HUES48 (cell line): ENCODE results near the gene MYO5A.
"Not testable (repeated sequence)": the region's sequence is repeated elsewhere in the genome, so short reads cannot be mapped to it uniquely, and the experiment has no call there.

Experiments used
- H3K27ac ChIP-seq: one replicate; pipeline ENCODE4 v1.7.0; 2013; ENCODE audit warnings: low read depth, low read length, inconsistent platforms
- H3K27me3 ChIP-seq: 2 replicates; pipeline ENCODE4 v1.6.1; 2013; ENCODE audit warnings: mild to moderate bottlenecking, low read length; ENCODE audit not compliant: control insufficient read depth, insufficient read depth
- H3K36me3 ChIP-seq: 2 replicates; pipeline ENCODE4 v1.6.1; 2013; ENCODE audit warnings: low read length; ENCODE audit not compliant: control insufficient read depth, insufficient read depth
- H3K4me1 ChIP-seq: 2 replicates; pipeline ENCODE4 v1.6.1; 2013; ENCODE audit warnings: mild to moderate bottlenecking, low read length; ENCODE audit not compliant: control insufficient read depth, insufficient read depth
- H3K4me3 ChIP-seq: 2 replicates; pipeline ENCODE4 v1.5.1; 2013; ENCODE audit warnings: mild to moderate bottlenecking, low read depth, low read length
- H3K9ac ChIP-seq: 2 replicates; pipeline ENCODE4 v1.6.1; 2013; ENCODE audit warnings: mild to moderate bottlenecking, low read depth, low read length, moderate library complexity
- H3K9me3 ChIP-seq: 2 replicates; pipeline ENCODE4 v1.6.1; 2013; ENCODE audit warnings: low read length; ENCODE audit not compliant: control insufficient read depth, insufficient read depth

MYO5A gene

GRCh38 chr15:52563501-52564060 is 34.9 kb upstream of the MYO5A start:
- peaks cover 14% of the 10 kb centered on the region; the same call in 1 of the 2 replicates for H3K4me1 ChIP-seq
- H3K27me3 ChIP-seq, result no peaks in the 10 kb centered on the region
- H3K27ac ChIP-seq, result no peak overlapping the region
- H3K36me3 ChIP-seq, result peaks cover 7% of the 10 kb centered on the region; the same call in 1 of the 2 replicates
- no peaks in the 10 kb centered on the region for H3K9me3 ChIP-seq
- no peak overlapping the region for H3K9ac ChIP-seq
- H3K4me3 ChIP-seq, result no peak overlapping the region

DNA sequence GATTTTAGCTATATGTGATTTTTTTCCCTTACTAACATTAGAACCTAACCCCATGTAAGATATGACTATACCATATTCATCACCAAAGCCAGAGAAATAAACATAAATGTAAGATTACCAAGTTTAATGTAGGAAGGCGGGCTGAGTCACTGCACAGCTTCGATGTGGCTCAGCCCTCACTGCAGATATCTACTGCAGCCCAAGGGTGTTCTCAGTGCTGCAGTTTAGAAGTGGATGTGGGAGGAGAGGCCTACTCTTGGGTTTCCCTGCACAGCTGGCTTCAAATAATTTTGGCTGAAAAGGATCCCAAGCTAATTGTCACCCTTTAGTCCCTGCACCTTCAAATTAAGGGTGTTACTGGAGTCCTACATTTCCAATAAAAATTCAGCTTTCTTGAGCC is 30.9 kb upstream of the MYO5A start:
- H3K36me3 ChIP-seq, result peaks cover 35% of the 10 kb centered on the region
- H3K9ac ChIP-seq, result no peak overlapping the region
- no peaks in the 10 kb centered on the region for H3K9me3 ChIP-seq
- H3K27me3 ChIP-seq, result no peaks in the 10 kb centered on the region
- H3K4me3 ChIP-seq, result no peak overlapping the region
- no peak overlapping the region for H3K27ac ChIP-seq
- 0 out of 2 replicates have a peak, but pooled peaks cover 4% of the 10 kb centered on the region for H3K4me1 ChIP-seq

GRCh38 chr15:52559022-52559421 is 30.3 kb upstream of the MYO5A start:
- no peaks in the 10 kb centered on the region for H3K9me3 ChIP-seq
- H3K4me1 ChIP-seq, result 0 out of 2 replicates have a peak, but pooled peaks cover 4% of the 10 kb centered on the region
- no peak overlapping the region for H3K9ac ChIP-seq
- H3K27ac ChIP-seq, result no peak overlapping the region
- no peaks in the 10 kb centered on the region for H3K27me3 ChIP-seq
- peaks cover 41% of the 10 kb centered on the region for H3K36me3 ChIP-seq
- no peak overlapping the region for H3K4me3 ChIP-seq

GRCh38 chr15:52558196-52558595 is 29.5 kb upstream of the MYO5A start:
- Histone ChIP-seq H3K36me3 (peaks cover 48% of the 10 kb centered on the region), H3K4me3 (no peak overlapping the region), H3K4me1 (0 out of 2 replicates have a peak, but pooled peaks cover 4% of the 10 kb centered on the region), H3K9ac (no peak overlapping the region), H3K27ac (no peak overlapping the region), H3K9me3 (no peaks in the 10 kb centered on the region), H3K27me3 (no peaks in the 10 kb centered on the region)

DNA sequence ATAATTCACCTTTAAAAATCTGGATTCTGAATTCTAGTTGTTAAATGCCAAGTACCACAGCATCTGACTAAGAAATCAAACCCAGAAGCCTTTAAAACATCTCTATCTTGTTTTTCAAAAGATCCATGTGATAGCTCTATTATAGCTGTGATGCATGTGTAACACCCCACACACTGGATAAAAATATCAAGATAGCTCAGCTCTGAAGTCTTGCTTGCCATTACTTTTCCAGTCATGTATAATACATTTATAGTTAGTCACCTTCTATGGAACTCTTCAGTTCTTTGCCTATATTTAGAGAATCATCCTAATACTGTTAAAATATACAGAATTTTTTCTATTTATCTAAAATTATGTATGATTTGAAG is 28.6 kb upstream of the MYO5A start:
- Histone ChIP-seq H3K9ac (no peak overlapping the region), H3K36me3 (peaks cover 56% of the 10 kb centered on the region), H3K9me3 (no peaks in the 10 kb centered on the region), H3K4me3 (no peak overlapping the region), H3K27ac (no peak overlapping the region), H3K4me1 (0 out of 2 replicates have a peak, but pooled peaks cover 4% of the 10 kb centered on the region), H3K27me3 (no peaks in the 10 kb centered on the region)

DNA sequence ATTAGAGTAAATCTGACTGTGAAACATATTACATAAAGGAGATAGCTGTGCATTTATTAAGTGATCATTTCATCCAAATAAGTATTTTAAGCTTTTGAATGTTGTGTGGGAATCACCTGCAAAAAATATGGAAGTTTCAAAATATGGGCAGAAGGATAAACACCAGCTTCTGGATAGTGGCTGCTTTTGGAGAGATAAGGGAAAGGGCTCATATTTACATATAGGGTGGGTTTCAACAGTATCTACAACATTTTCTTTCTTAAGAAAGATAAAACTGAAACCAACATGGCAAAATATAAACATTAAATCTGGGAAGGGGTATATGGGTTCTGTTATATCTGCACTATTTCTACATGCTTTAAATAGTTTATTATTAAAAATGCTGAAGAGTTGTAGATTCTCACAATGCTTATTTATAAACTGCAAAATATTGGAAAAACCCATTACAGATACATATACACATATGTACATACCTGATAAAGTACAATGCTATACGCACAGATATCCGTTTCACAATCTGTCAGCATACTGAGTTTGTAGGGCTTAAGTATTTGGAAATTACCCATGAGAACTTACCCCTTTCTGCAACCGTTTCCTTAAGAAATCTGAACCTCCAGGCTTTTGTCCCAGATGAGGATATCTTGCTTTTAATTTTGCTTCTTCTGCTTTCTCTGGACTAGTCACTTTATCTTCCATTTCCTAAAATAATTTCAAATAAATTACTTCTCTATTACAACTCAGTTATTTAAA is 28.0 kb upstream of the MYO5A start:
- Histone ChIP-seq H3K9ac (no peak overlapping the region), H3K9me3 (no peaks in the 10 kb centered on the region), H3K4me1 (0 out of 2 replicates have a peak, but pooled peaks cover 4% of the 10 kb centered on the region), H3K27me3 (no peaks in the 10 kb centered on the region), H3K36me3 (peaks cover 61% of the 10 kb centered on the region), H3K27ac (no peak overlapping the region), H3K4me3 (no peak overlapping the region)

DNA sequence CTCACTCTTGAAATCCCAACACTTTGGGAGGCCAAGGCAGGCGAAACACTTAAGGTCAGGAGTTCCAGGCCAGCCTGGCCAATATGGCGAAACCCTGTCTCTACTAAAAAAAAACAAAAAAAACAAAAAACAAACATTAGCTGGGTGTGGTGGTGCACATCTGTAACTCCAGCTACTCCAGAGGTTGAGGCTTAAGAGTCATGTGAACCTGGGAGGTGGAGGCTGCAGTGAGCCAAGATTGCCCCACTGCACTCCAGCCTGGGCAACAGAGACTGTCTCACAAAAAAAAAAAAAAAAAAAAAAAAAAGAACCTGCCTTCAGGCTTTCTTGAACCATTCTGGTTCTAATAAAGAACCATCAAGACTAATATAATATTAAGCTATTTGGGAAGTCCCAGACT is 23.6 kb upstream of the MYO5A start:
- H3K9ac ChIP-seq, result no peak overlapping the region
- H3K27me3 ChIP-seq, result no peaks in the 10 kb centered on the region
- no peak overlapping the region for H3K4me3 ChIP-seq
- peaks cover 92% of the 10 kb centered on the region for H3K36me3 ChIP-seq
- no peaks in the 10 kb centered on the region for H3K4me1 ChIP-seq
- no peak overlapping the region for H3K27ac ChIP-seq
- no peaks in the 10 kb centered on the region for H3K9me3 ChIP-seq

- Histone ChIP-seq H3K27ac (no peak overlapping the region), H3K36me3 (peaks cover 88% of the 10 kb centered on the region), H3K9ac (no peak overlapping the region), H3K9me3 (no peaks in the 10 kb centered on the region), H3K4me1 (no peaks in the 10 kb centered on the region), H3K4me3 (no peak overlapping the region), H3K27me3 (no peaks in the 10 kb centered on the region)
Measured at GRCh38 chr15:52551762-52552161, 23.1 kb upstream of the MYO5A start.

DNA sequence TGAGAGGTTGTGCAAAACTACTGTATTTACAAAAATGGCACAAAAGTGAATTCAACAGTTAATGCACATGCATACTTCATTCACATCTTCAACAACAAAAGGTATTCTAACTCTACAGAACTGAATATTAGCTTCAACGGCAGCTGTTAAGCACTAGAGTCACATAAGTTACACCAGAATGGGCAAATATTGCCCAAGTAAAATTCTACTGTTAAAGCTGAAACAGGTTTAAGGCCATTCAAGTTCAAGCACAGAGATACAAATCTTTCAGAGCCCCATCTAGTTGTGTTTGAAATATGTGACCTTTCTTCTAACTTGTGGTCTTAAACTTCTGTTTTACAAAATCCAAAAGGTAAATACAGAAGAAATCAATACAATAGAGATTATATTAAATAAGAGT is 22.5 kb upstream of the MYO5A start:
- H3K27ac ChIP-seq, H3K27me3 ChIP-seq, H3K4me3 ChIP-seq, H3K9ac ChIP-seq, H3K9me3 ChIP-seq, H3K4me1 ChIP-seq: not testable (repeated sequence)
- H3K36me3 ChIP-seq, result peaks cover 88% of the 10 kb centered on the region

GRCh38 chr15:52546031-52546751 is 17.5 kb upstream of the MYO5A start:
- Histone ChIP-seq H3K27ac (no peak overlapping the region), H3K4me1 (no peaks in the 10 kb centered on the region), H3K9ac (no peak overlapping the region), H3K36me3 (peaks cover 44% of the 10 kb centered on the region), H3K4me3 (no peak overlapping the region), H3K27me3 (no peaks in the 10 kb centered on the region), H3K9me3 (no peaks in the 10 kb centered on the region)
